Thyroid gland (tissue), 4 donors: Measurements from ENCODE around the gene ALDH6A1. TPM values are rescaled to one million over a fixed set of nuclear protein-coding genes. Genes with fewer than 3 reads are reported as not detected.
A peak's percentile ranks its signal among the peaks of the same experiment; 100 is the strongest.

ENCODE experiments used
- DNase-seq, 2 donors: peaks; one replicate each; pipeline ENCODE4 v3.0.0-alpha.2; 2019
- H3K27ac ChIP-seq, 3 donors: fragments of 200-600 bp; sonication (generic); 1 replicate in 2 of 3; 2 replicates in 1 of 3; pipeline ENCODE4 v1.5.1; 2016 to 2019; ENCODE audit warnings: mild to moderate bottlenecking in 1 of 3, moderate library complexity in 1 of 3
- H3K27me3 ChIP-seq: fragments of 200-600 bp; sonication (generic); one replicate; pipeline ENCODE4 v1.5.1; 2019
- H3K36me3 ChIP-seq, 2 donors: fragments of 200-600 bp; sonication (generic); one replicate each; pipeline ENCODE4 v1.5.1; 2016 to 2019
- H3K4me1 ChIP-seq, 2 donors: fragments of 200-600 bp; sonication (generic); one replicate each; pipeline ENCODE4 v1.5.1; 2017 to 2019
- H3K4me3 ChIP-seq, 3 donors: fragments of 200-600 bp; sonication (generic); replicated peaks in 1 of 3; 1 replicate in 2 of 3; 2 replicates in 1 of 3; pipeline ENCODE4 v1.5.1; 2016; ENCODE audit warnings: mild to moderate bottlenecking in 1 of 3
- H3K9me3 ChIP-seq: fragments of 200-600 bp; sonication (generic); one replicate; pipeline ENCODE4 v1.5.1; 2017
- CTCF ChIP-seq, 6 experiments: fragments of 200-600 bp in 3 of 6; fragments of 450-650 bp in 3 of 6; sonication (generic) in 3 of 6; IDR thresholded peaks; one replicate each; pipeline ENCODE4 v1.5.1; 2016 to 2019; ENCODE audit warnings: antibody characterized with exemption in 6 of 6, mild to moderate bottlenecking in 2 of 6, inconsistent platforms in 1 of 6, moderate library complexity in 1 of 6
- POLR2A ChIP-seq, 2 donors: fragments of 450-650 bp; IDR thresholded peaks; one replicate each; pipeline ENCODE4 v1.6.1; 2017; ENCODE audit warnings: antibody characterized with exemption in 2 of 2, mild to moderate bottlenecking in 2 of 2, moderate library complexity in 1 of 2
- WGBS, 2 donors: methylation state at CpG; one replicate each; pipeline ENCODE4 v1.1.5; 2017; 5-methylcytosine and 5-hydroxymethylcytosine counted together
- intact Hi-C: fragments of 100-400 bp; cut with DNase I; formaldehyde crosslinking; loops from one replicate; pipeline ENCODE4 v1.15.1; 2023
- total RNA-seq, 4 donors: library from RNA; depleted of rRNA; stranded (reverse); fragments of >200 nt; gene quantifications; one replicate each; pipeline ENCODE4 v1.2.3, GENCODE V29; 2016

The ALDH6A1 gene
- total RNA-seq, 4 donors from 2014 or later = 31.4 to 58.0 (median 44.4) TPM

- H3K4me3 ChIP-seq = no peak overlapping the region
- no peak for TF ChIP-seq CTCF (IDR thresholded peaks at IDR 0.05)
- no peak for TF ChIP-seq POLR2A (IDR thresholded peaks at IDR 0.05)
- H3K27ac ChIP-seq = no peak overlapping the region
- intact Hi-C loops = no loop called here
- no peaks in the 10 kb centered on the region for H3K4me1 ChIP-seq
- H3K36me3 ChIP-seq = peaks cover 0 to 6% of the 10 kb centered on the region in 2 donors
- no peaks in the 10 kb centered on the region for H3K27me3 ChIP-seq
- no peaks in the 10 kb centered on the region for H3K9me3 ChIP-seq
- DNase-seq = no peak
- 67 to 84% methylated on average over 3 of the region's 3 CpGs for WGBS, 2 donors
These were observed 36.0 kb downstream of the ALDH6A1 start for GRCh38 chr14:74048281-74048680.

GRCh38 chr14:74045522-74045921 lies 38.7 kb downstream of the ALDH6A1 start:
- no peaks in the 10 kb centered on the region for H3K4me1 ChIP-seq
- intact Hi-C loops = no loop called here
- H3K4me3 ChIP-seq = no peak overlapping the region
- no peak for DNase-seq
- no peaks in the 10 kb centered on the region for H3K27me3 ChIP-seq
- H3K27ac ChIP-seq = no peak overlapping the region
- peaks cover 0 to 9% of the 10 kb centered on the region in 2 donors for H3K36me3 ChIP-seq
- TF ChIP-seq CTCF (IDR thresholded peaks at IDR 0.05) = no peak
- no peak for TF ChIP-seq POLR2A (IDR thresholded peaks at IDR 0.05)
- WGBS, 2 donors = 96 to 97% methylated on average over 4 of the region's 4 CpGs
- H3K9me3 ChIP-seq = no peaks in the 10 kb centered on the region

GRCh38 chr14:74042296-74042695 lies 42.0 kb downstream of the ALDH6A1 start:
- Histone ChIP-seq H3K4me1 (no peaks in the 10 kb centered on the region), H3K9me3 (no peaks in the 10 kb centered on the region), H3K36me3 (peaks cover 0 to 2% of the 10 kb centered on the region in 2 donors), H3K27me3 (no peaks in the 10 kb centered on the region), H3K27ac (no peak overlapping the region), H3K4me3 (no peak overlapping the region)
- 83 to 90% methylated on average over 2 of the region's 2 CpGs for WGBS, 2 donors
- TF ChIP-seq POLR2A (IDR thresholded peaks at IDR 0.05) = no peak
- TF ChIP-seq CTCF (IDR thresholded peaks at IDR 0.05) = no peak
- intact Hi-C loops = no loop called here
- DNase-seq = no peak

GRCh38 chr14:74038020-74038859 lies 46.0 kb downstream of the ALDH6A1 start:
- H3K9me3 ChIP-seq = no peaks in the 10 kb centered on the region
- peak; percentile 19 to 65 (median 44) for TF ChIP-seq CTCF (IDR thresholded peaks at IDR 0.05)
- TF ChIP-seq POLR2A (IDR thresholded peaks at IDR 0.05) = no peak
- intact Hi-C loops = no loop called here
- no peak for DNase-seq
- H3K27ac ChIP-seq = no peak overlapping the region
- 69 to 71% methylated on average over 3 of the region's 3 CpGs for WGBS, 2 donors
- no peaks in the 10 kb centered on the region for H3K27me3 ChIP-seq
- H3K4me1 ChIP-seq = no peaks in the 10 kb centered on the region
- H3K36me3 ChIP-seq = peaks cover 0 to 2% of the 10 kb centered on the region in 2 donors
- no peak overlapping the region for H3K4me3 ChIP-seq

GRCh38 chr14:74035556-74035955 lies 48.7 kb downstream of the ALDH6A1 start:
- intact Hi-C loops = no loop called here
- TF ChIP-seq POLR2A (IDR thresholded peaks at IDR 0.05) = no peak
- no peak for TF ChIP-seq CTCF (IDR thresholded peaks at IDR 0.05)
- Histone ChIP-seq H3K27ac (no peak overlapping the region), H3K4me3 (no peak overlapping the region), H3K36me3 (no peaks in the 10 kb centered on the region), H3K27me3 (no peaks in the 10 kb centered on the region), H3K4me1 (no peaks in the 10 kb centered on the region), H3K9me3 (no peaks in the 10 kb centered on the region)
- 90 to 94% methylated on average over 4 of the region's 4 CpGs for WGBS, 2 donors
- no peak for DNase-seq
